DMS79 (cell line): Measurements from ENCODE around the gene SIK2.

Experiments
- DNase-seq: peaks from one replicate; lab custom pipeline; 2025; lab: John Stamatoyannopoulos, UW

The SIK2 gene

DNA sequence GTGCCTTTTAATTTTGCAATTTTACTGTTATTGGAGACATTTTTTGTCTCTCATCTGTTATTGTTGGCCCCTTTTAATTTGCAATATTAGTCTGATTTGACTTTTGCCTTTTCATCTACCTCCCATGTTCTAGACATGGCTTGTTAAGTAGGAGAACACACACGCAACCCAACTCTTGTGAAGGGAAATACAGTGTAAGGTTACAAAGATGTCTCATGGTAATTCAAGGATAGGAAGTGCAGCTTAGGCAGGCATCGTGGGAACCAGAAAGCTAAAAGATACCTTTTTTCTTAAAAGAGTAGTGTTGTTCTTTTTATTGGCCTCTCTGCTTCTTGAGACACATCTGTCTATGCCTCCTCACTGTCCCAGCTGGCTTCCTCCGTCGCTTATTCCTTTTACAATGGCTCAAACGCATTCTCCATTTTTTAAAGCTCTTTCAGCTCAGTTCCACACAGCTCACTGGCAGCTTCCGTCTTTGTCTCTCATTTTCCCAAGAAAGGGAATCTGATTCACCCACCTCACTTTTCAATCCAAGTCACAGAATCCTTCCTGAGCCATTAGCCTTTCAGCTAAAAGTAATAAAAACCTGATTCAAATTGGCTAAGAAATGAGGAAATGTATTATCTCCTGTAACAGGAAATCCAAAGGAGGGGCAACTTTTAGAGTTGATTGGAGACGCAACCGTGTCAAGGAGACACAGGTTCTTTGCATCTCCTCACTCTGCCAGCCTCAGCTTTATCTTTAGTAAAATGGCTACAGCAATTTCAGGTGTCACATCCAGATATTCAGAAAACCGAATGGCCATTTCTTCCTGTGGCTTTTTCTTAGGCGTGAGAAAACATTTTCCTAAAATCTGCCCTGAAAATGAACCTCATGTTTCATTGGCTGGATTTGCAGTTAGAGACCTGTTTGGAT, 57.2 kb downstream of the SIK2 start:
- DNase-seq: no peak

DNA sequence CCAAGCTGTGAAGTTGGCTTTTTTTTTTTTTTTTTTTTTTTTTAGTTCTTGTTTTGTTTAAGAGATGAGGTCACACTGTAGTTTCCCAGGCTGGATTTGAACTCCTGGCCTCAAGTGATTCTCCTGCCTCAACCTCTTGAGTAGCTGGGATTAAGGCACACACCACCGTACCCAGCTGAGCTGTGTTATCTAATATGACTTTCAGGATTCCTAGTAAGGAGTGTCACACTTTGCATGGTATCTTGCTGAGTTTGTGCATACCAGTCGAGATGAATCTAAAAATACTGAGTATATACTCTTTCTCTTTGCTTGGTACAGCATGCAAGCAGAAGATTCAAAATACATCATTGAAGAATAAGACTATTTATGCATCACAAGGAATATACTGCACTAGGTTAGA, 58.6 kb downstream of the SIK2 start:
- no peak for DNase-seq

DNA sequence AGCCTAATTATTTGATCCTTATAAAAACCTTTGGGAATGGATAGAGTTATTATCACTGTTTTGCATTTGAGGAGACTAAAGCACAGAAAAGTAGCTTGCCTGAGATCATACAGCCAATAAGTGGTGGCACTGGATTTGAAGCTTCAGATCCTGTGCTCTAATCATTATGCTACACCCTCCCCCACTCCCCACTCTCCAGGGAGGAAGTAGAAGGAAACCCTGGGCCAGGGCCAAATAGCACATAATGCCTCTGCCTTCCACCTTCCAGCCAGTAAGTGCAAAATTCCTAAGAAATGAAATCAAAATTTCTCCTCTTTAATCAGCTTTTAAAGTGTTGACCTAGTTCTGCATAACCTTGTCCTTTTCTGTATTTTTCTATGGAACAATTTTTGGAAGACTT, 61.6 kb downstream of the SIK2 start:
- DNase-seq: no peak

DNA sequence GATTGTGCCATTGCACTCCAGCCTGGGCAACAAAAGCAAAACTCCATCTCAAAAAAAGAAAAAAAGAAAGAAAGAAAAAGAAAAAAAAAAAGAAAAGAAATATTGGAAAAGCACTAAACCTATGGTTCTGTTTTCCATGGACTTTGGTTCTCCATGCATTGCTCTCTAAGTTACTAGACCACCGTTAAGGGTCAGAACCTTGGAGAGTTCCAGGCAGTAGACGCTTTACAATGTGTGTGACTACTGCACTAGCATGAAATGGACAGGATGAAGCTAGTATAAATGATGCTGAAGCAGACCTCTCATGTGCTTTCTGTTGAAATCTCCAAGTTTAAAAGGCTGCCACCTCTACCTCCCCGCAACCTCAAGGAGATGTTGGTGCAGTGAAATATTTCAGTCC, 63.5 kb downstream of the SIK2 start:
- DNase-seq: no peak

DNA sequence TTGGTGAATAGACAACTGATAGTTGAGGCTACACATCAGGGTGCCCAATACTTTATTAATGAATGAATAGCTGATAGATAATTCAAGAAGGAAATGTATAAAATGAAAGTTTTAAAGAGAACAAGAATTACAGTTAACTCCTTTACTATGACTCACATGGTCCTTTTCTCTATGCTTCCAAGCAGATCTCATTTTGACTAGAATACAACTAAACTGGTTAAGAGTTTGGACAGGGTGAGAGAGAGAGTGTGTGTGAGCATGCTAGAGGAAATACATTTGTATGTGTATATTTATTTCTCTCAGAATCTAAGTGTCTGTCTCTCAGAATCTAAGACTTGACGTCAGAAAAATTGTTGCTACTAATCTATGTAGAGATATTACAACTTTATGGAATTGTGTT, 66.7 kb downstream of the SIK2 start:
- no peak for DNase-seq

DNA sequence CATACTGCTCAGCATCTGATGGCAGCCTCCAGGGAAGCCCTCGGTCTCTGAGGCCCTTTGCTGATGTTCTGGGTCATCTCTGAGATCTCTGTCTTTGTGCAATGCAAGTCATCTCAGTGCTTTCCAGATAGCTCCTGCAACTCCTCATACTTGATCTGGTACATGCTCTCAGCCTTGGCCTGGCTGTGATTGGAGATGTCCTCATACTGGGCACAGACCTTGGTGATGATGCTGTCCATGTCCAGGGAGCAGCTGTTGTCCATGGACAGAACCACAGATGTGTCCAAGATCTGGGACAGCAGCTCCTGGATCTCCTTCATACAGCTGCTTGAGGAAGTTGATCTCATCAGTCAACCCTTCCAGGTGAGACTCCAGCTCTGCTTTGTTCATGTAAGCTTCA, 69.1 kb downstream of the SIK2 start:
- no peak for DNase-seq

DNA sequence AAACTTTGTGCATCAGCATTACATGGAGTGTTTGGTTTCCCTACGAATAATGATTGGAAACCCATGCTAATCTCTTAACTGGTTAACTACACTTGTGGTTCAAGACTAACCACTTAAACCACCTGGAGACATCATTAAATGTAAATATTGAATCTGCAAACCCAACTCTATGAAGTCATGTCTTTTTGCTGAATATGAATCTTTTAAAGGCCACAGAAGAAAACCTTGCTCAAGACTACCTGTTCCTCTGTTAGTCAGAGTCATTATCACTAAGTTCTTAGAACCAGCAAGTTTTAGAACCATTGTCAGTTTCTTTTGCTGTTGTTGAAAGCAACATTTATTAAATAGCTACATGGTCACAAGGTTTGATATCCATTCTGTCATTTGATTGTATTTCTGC, 70.7 kb downstream of the SIK2 start:
- DNase-seq: no peak

DNA sequence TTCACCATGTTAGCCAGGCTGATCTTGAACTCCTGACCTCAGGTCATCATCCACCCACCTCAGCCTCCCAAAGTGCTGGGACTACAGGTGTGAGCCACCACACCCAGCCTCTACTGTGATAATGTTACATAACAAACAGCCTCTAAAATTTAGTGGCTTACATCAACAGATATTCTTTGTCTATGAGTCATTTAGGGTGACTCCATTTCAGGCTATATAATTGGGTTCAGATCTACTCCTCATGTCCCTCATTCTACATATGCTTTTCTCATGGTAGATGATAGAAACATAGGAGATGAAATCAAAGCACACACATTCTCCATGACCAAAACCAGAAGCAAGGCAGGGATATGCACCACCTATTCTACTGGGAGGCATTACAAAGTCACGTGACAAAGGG, 72.7 kb downstream of the SIK2 start:
- DNase-seq: no peak

DNA sequence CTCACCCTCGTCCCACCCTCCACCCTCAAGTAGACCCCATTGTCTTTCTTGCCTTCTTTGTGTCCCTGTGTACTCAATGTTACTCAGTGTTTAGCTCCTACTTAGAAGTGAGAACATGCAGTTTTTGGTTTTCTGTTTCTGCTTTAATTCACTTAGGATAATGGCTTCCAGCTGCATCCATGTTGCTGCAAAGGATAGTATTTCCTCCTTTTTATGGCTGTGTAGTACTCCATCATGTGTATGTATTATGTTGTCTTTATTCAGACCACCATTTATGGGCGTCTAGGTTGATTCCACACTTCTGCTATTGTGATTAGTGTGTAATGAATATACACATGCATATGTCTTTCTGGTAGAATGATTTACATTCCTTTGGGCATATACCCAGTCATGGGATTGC, 73.6 kb downstream of the SIK2 start:
- DNase-seq: no peak

DNA sequence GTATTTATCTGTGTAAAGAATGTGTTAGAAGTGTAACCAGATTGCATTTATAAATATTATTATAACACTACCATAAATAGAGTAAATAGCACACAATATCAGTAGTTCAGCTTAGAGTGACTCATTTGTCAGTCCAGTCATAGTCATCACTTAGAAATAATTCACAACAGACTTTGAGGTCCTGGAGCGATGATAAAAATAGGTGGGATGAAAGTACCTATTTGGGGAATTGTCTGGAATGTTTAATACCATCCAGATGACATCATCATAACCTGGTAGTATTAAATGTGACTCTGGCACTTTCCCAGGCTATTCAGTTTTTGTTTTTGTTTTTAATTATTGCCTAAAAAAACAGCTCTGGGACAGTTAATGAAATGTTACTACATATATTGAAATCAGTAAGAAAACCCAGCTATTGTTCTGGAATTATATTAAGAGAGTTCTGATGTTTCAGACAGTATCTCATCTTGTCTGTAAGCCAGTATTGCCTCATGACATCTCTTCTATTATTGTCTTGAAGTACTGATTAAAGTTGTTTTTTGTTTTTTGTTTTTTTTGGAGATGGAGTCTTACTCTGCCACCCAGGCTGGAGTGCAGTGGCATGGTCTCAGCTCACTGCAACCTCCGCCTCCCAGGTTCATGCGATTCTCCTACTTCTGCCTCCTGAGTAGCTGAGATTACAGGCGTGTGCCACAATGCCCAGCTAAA, 74.8 kb downstream of the SIK2 start:
- no peak for DNase-seq

DNA sequence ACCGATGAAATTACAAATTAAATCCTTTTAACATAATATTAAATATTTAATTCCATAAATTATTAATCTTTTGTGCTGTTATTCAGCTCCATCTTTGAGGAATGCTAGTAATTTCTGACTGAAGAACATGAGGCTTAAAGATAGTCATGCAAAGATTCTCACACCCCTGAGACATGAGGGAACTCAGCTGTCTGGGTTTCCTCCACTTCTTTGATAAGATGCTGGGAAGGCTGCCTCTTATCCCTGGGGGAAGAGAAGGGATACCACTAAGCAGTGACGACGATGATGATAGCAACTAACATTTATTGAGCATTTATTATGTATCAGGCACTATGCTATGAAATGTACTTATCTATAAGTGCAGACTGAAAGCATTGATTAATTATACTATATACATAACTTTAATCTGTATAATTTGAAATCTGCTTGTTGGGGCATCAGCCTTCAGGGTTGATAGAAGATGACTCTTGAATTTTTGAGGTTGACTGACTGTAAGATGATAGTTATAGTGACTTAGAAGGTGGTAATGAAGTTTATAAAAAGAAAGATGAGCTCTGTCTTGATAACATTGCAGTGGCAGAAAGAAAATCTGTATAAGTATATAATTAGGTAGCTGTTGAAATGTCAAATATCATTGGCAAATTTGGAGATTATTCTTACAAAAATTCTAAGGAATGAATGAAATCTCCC, 78.4 kb downstream of the SIK2 start:
- DNase-seq: no peak

DNA sequence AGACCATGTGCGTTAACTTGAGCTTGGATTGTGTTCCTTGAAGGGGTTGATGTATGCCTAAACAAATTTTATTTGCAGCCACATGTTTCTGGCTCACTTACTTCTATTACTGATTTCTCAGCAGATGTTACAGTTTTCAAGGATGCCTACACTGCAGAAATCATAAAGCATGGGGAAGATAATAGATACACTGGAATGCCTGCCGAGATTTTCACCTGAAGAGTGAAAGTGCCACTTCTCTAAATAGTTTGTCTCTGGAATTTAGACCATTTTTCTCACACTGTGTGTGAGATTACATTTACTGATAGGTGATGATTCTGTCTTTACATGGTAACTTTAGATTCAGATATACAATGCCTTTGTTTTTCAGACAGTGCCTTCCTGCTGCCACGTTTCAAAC, 81.6 kb downstream of the SIK2 start:
- no peak for DNase-seq

DNA sequence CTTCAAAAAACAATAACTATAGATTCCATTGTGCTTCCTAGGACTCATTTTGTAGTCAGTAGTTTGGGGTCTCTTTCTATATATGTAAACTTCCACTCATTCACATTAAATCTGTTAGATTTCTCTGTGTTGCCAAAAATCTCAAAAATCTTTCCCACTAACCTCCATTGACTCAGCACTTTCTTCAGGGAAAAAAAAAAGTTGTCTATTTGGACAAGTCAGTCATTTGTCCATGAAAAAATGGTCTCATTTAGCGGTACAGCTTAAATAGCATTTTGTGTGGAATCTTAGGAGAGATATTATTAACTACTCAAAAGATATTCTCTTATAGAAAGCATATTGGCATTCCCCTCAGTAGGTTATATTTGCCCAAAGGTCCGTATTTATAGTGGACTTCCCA, 82.0 kb downstream of the SIK2 start:
- DNase-seq: no peak

DNA sequence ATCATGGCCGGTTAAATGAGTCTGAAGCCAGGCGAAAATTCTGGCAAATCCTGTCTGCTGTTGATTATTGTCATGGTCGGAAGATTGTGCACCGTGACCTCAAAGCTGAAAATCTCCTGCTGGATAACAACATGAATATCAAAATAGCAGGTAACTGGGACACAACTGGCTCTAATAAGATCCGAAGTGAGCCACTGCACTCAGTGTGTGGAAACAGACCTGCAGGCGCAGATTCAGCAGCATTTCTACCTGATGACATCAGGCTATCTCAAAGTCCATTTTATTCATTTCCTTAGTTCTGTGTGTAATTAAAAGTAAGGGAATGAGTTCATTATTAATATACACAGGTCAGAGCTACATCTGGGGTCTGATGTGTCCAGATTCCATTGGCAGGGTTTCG, 85.8 kb downstream of the SIK2 start:
- no peak for DNase-seq

DNA sequence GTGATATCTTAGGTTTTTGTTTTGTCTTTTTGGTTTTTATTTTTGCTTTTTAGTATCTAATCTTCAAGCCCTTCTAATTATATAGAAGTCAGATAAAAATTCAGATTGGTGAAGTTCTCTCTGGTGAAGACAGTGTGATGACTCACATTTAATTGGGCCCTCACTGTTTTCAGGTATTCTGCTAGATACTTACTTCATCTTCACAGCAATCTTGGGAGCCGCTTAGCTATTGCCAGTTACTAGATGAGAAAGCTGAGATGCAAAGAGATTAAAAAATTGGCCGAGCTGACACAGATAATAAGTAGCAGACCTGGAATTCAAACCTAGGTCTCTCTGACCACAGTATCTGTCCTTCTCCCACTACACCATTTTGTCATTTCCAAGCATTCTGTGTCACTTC, 88.9 kb downstream of the SIK2 start:
- DNase-seq: no peak

DNA sequence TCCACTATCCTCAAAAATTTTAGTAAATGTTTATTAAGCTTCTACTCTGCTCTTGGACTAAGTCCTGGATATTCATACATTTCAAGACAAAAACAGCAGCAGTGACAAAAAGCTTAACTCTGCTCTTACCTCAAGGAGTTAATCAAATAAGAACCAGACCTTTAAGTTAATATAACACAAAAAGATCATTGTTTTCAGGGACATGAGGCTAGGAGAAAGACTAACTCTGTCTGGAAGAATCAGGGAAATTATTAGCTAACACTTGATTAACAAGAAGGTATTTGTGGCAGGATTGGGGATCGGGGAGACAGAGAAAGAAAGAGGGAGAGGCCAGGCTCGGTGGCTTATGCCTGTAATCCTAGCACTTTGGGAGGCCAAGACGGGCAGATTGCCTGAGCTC, 89.5 kb downstream of the SIK2 start:
- no peak for DNase-seq

DNA sequence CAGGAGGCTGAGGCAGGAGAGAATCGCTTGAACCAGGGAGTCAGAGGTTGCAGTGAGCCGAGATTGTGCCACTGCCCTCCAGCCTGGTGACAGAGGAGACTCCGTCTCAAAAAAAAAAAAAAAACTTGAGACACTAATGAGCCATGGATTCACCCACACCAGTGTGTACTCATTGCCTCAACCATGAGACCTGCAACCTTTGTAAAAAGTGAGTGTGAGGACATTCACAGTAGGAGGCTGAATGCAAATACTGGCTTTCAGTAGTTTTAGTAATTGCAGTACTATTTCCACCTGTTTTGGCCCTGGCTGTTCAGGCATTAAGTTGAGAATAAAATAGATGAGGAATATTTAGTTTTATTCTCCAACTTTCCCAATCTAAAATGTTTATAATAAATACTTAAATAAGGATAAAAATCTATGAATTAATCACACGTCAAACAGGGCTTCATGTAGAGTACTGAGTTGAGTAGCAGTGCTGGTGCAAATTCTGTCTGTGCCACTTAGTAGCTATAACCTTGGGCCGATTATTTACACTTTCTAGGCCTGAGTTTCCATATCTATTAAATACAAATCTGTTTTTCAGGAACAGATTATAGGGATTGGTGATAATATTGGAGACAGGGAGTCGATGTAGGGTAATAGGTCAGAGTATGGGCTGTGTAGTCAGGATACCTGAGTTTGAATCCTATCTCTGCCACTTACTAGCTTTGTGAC, 91.1 kb downstream of the SIK2 start:
- DNase-seq: no peak

DNA sequence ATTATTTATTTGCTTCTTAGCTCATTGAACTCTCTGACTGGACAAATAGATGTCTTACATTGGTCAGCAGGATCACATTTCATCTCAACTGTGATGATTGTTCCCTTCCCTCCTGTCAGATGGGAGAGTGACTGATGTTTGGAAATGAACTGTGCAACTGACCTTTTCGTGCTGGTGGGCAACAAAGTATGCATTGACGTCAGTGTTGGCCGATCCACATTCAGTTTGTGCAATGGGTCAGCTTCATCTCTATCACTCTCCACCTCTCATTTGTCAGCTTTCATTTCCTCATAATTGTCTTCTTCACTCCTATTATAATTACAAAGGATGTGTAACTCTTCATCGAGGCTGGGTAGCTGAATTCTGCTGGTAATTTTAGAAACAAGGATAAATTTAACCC, 92.6 kb downstream of the SIK2 start:
- no peak for DNase-seq

DNA sequence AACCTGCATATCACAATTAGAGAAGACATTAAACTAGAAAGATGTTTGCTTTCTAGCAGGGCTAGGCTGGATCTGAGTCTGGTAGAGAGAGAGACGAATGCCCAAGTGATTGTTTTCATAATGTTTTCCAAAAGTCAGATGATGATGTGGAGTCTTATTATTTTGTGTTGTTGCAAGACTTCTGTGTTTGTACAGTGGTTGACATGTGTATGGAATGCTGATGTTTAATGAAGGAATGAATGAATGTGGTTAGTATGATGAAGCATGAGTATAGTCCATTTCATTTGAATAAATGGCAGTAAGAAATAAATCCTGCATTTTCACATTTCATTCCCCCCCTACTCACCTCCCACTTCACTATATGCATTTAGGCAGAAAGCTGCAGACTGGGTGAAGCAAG, 94.3 kb downstream of the SIK2 start:
- DNase-seq: no peak

DNA sequence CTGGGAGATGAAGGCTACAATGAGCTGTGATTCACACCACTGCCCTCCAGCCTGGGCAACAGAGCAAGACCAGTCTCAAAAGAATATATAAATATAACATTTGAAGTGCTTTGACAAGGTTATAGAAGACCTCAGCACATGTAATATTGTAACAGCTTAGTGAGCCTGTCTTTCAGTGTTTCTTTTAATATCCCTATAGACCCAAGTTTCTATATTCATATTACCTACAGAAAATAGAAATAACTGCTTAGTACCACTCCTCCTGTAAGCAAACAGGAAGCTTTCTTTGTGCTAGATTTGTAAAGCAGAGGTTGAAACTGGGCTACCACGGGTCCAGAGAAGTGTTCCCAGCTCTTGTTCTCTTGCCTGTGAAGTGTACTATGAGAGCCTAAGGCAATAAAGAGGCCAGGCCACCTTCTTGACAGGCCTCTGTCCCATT, 95.7 kb downstream of the SIK2 start:
- DNase-seq: no peak

DNA sequence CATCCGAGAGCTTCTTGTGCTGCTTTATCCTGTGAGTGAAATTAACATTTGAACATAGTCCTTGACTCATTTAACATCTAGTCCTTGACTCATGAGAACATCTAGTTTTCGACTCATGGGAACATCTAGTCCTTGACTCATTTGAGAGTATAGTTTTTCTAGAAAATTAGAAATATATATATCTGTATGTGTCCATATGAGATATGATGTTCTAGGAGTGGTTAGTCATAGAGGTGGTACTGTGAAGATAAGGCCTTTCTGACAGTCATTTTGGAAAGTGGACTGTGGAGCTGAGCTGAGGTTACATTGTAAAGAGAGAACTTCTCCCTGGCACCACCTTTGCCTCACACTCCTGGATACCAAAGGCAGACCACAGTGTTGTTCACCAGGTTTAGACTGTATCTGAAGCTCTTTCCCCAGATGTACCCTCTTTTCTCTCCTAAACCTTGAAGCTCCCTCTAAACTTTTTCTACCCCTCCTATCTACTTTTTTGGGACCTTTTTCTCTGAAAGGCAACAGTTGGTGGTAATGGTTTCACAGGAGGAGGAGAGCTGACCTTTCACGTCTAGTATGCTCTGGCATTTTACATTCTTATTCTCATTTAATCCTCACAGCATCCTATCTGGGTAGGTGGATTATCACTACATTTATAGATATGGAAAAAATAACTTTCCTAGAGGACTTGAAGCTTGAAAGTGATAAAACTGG, 96.8 kb downstream of the SIK2 start:
- DNase-seq: no peak
